PFSK-1 (cell line): ENCODE measurements around the gene PHF2.

ENCODE experiments used
- FOXP2 ChIP-seq: optimal IDR thresholded peaks from 2 replicates; pipeline ENCODE3; 2011; ENCODE audit warnings: borderline replicate concordance, control low read depth, inconsistent platforms; ENCODE audit not compliant: insufficient read depth; ENCODE audit errors: extremely low read length, extremely low read depth
- POLR2AphosphoS5 ChIP-seq: IDR thresholded peaks from 2 replicates; pipeline ENCODE4 v1.6.1; 2012; ENCODE audit warnings: low read depth, mild to moderate bottlenecking, control low read depth, low read length, moderate library complexity
- SIN3A ChIP-seq: IDR thresholded peaks from 2 replicates; pipeline ENCODE4 v1.6.1; 2012; ENCODE audit warnings: mild to moderate bottlenecking, low read length, moderate library complexity, borderline replicate concordance; ENCODE audit not compliant: insufficient read depth
- TAF1 ChIP-seq: IDR thresholded peaks from 2 replicates; pipeline ENCODE4 v1.6.1; 2012; ENCODE audit warnings: low read length, control low read depth, borderline replicate concordance; ENCODE audit not compliant: insufficient read depth
- TF ChIP-seq, protein P1 (sequence below), 2 experiments: IDR thresholded peaks; 2 replicates each; pipeline versions ENCODE4 v1.6.1 to v1.8.0; 2011 to 2012; ENCODE audit warnings: low read depth in 2 of 2, low read length in 2 of 2, control low read depth in 1 of 2, inconsistent platforms in 1 of 2, mild to moderate bottlenecking in 1 of 2, moderate library complexity in 1 of 2; ENCODE audit not compliant: insufficient read depth in 1 of 2

The PHF2 gene

DNA sequence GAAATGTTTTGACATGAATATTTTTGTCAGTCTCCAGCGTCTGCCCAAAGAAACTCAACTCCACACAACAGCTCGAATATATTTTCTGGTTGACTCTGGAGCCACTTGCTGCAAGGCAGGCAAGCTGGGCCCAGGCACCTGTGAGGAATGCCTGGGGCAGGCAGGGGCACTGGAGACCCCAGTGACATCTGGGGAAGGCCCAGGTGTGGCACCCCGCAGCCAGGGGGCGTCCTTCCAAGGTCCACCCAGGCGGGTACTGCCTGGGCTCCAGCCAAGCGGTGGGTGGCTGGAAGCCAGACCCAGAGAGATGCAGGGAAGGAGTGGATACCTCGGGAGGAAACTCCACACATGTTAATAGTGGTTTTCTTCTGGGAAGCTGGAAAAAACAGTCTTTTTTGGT lies 125.9 kb downstream of the PHF2 start:
- TF ChIP-seq, protein P1, sequence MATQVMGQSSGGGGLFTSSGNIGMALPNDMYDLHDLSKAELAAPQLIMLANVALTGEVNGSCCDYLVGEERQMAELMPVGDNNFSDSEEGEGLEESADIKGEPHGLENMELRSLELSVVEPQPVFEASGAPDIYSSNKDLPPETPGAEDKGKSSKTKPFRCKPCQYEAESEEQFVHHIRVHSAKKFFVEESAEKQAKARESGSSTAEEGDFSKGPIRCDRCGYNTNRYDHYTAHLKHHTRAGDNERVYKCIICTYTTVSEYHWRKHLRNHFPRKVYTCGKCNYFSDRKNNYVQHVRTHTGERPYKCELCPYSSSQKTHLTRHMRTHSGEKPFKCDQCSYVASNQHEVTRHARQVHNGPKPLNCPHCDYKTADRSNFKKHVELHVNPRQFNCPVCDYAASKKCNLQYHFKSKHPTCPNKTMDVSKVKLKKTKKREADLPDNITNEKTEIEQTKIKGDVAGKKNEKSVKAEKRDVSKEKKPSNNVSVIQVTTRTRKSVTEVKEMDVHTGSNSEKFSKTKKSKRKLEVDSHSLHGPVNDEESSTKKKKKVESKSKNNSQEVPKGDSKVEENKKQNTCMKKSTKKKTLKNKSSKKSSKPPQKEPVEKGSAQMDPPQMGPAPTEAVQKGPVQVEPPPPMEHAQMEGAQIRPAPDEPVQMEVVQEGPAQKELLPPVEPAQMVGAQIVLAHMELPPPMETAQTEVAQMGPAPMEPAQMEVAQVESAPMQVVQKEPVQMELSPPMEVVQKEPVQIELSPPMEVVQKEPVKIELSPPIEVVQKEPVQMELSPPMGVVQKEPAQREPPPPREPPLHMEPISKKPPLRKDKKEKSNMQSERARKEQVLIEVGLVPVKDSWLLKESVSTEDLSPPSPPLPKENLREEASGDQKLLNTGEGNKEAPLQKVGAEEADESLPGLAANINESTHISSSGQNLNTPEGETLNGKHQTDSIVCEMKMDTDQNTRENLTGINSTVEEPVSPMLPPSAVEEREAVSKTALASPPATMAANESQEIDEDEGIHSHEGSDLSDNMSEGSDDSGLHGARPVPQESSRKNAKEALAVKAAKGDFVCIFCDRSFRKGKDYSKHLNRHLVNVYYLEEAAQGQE (IDR thresholded peaks at IDR 0.05; ENCODE audit: insufficient read depth in 1 of 2, low read depth in 2 of 2, low read length in 2 of 2) = no peak
- no peak for TF ChIP-seq POLR2AphosphoS5
- no peak for TF ChIP-seq SIN3A
- no peak for TF ChIP-seq FOXP2
- no peak for TF ChIP-seq TAF1

DNA sequence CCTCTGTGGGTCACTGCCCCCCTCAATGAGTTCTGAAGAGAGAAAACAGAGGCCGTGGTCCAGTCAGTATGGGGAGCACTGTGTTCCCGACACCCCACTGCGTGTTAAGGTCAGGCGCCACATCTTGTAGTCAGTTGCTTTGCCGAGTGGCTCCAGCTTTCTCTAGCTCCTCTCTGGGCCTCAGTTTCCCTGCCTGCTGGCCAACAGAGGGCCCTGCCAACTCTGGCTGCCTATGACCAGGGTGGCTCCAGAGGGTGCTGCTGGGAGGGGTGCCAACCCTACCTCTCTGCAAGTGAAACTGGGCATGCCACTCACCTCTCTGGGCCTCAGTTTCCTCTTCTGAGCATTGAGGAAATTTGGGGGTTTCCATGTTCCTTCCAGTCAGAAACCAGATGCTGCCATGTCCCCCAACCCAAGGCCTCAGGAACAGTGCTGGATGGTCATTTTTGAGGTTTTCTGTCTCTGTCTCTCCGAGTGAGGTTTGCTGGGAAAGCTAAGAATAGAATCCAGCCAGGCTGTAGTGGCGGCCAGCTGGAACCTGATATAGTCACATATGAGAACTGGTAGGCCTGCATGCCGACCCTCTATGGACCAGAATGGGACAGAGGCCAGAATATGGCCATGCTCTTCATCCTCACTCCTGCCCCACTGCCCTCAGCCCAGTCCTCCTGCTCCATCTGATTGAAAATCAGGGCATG lies 132.1 kb downstream of the PHF2 start:
- TF ChIP-seq FOXP2 = no peak
- TF ChIP-seq TAF1 = no peak
- TF ChIP-seq POLR2AphosphoS5 = no peak
- no peak for TF ChIP-seq SIN3A
- TF ChIP-seq, protein P1 (IDR thresholded peaks at IDR 0.05; ENCODE audit: insufficient read depth in 1 of 2, low read depth in 2 of 2, low read length in 2 of 2) = no peak

DNA sequence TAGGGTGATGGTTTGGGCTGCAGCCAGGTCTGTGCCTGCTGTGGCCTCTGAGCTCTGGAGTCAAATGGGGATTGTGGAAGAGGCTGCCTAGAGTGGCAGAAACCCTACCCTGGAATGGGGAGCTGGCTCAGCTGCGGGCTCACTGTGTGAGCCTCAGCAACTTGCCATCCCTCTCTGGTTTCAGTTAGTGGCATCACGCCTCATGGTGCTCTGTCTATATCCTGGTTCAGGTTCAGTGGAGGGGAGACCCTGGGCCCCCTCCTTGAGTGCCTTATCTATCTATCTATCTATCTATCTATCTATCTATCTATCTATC lies 132.6 kb downstream of the PHF2 start:
- no peak for TF ChIP-seq SIN3A
- no peak for TF ChIP-seq FOXP2
- no peak for TF ChIP-seq TAF1
- TF ChIP-seq, protein P1 (IDR thresholded peaks at IDR 0.05; ENCODE audit: insufficient read depth in 1 of 2, low read depth in 2 of 2, low read length in 2 of 2) = no peak
- TF ChIP-seq POLR2AphosphoS5 = no peak

DNA sequence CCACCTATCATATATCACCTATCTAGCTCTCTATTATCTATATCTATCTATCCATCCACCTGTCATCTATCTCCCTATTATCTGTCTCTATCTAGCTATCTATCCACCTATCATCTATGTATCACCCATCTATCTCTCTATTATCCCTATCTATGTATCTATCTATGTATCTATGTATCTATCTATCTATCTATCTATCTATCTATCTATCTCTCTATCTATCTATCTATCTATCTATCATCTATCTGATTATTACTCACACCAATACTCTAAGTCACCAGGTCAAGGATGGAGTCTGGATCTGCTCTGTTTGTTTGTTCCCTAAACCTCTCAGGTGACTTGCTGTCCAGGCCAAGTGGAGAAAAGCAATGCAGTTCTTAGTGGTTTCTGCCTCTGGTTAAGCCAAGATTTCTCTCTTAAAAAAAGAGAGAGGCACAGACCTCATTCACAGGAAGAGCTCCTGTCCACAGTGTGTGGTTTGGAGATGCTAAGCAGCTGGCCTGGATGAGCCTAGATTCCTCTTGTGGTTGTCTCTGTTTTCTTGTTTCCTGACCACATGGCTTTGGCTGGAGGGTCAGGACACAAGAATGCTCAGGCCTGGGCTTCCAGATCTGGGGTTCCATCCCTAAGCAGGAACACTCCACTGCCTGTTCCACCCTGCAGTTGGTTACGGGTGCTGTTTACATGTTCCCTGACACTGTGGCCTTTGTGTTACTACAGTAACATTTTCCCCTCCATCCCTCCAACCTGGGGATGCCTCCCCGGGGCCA lies 133.4 kb downstream of the PHF2 start:
- TF ChIP-seq, protein P1 (IDR thresholded peaks at IDR 0.05; ENCODE audit: insufficient read depth in 1 of 2, low read depth in 2 of 2, low read length in 2 of 2) = no peak
- TF ChIP-seq TAF1 = no peak
- no peak for TF ChIP-seq SIN3A
- TF ChIP-seq FOXP2 = no peak
- TF ChIP-seq POLR2AphosphoS5 = no peak
